Ishikawa (cell line): ENCODE measurements around the gene TNFRSF19.

Experiments used
- CEBPB ChIP-seq: IDR thresholded peaks from 2 replicates; pipeline ENCODE4 v1.6.1; 2012
- CREB1 ChIP-seq: IDR thresholded peaks from 2 replicates; pipeline ENCODE4 v1.6.1; 2012; ENCODE audit warnings: low read depth
- EGR1 ChIP-seq: IDR thresholded peaks from 2 replicates; pipeline ENCODE4 v1.6.1; 2012
- EP300 ChIP-seq: IDR thresholded peaks from 2 replicates; pipeline ENCODE4 v1.6.1; 2012; ENCODE audit warnings: borderline replicate concordance
- FOXM1 ChIP-seq: IDR thresholded peaks from 2 replicates; pipeline ENCODE4 v1.6.1; 2012; ENCODE audit warnings: low read depth, borderline replicate concordance
- NFIC ChIP-seq: IDR thresholded peaks from 2 replicates; pipeline ENCODE4 v1.6.1; 2012
- RAD21 ChIP-seq: IDR thresholded peaks from 2 replicates; pipeline ENCODE4 v1.6.1; 2012; ENCODE audit warnings: low read depth
- TAF1 ChIP-seq: IDR thresholded peaks from 2 replicates; pipeline ENCODE4 v1.6.1; 2012; ENCODE audit warnings: low read depth, mild to moderate bottlenecking
- TCF12 ChIP-seq: IDR thresholded peaks from 2 replicates; pipeline ENCODE4 v1.6.1; 2012; ENCODE audit warnings: low read depth
- TEAD4 ChIP-seq: IDR thresholded peaks from 2 replicates; pipeline ENCODE4 v1.6.1; 2012
- YY1 ChIP-seq: IDR thresholded peaks from 2 replicates; pipeline ENCODE4 v1.6.1; 2012; ENCODE audit warnings: low read depth
- ZBTB7A ChIP-seq: IDR thresholded peaks from 2 replicates; pipeline ENCODE4 v1.6.1; 2012; ENCODE audit warnings: low read depth
- TF ChIP-seq, protein P1 (sequence below): IDR thresholded peaks from 2 replicates; pipeline ENCODE4 v1.6.1; 2012; ENCODE audit warnings: low read depth, mild to moderate bottlenecking
- TF ChIP-seq, protein P2 (sequence below): IDR thresholded peaks from 2 replicates; pipeline ENCODE4 v1.6.1; 2012
- TF ChIP-seq, protein P3 (sequence below): IDR thresholded peaks from 2 replicates; pipeline ENCODE4 v1.6.1; 2012

The TNFRSF19 gene, protein sequence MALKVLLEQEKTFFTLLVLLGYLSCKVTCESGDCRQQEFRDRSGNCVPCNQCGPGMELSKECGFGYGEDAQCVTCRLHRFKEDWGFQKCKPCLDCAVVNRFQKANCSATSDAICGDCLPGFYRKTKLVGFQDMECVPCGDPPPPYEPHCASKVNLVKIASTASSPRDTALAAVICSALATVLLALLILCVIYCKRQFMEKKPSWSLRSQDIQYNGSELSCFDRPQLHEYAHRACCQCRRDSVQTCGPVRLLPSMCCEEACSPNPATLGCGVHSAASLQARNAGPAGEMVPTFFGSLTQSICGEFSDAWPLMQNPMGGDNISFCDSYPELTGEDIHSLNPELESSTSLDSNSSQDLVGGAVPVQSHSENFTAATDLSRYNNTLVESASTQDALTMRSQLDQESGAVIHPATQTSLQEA

GRCh38 chr13:23570099-23570920, at the start of gene TNFRSF19:
TSS of gene TNFRSF19 (plus strand) at chr13:23570412. CDS start at chr13:23590184, 19,772 bp downstream.
- TF ChIP-seq EGR1 (no peak), CREB1 (no peak), FOXM1 (no peak), EP300 (no peak), TCF12 (no peak), RAD21 (no peak), ZBTB7A (no peak), YY1 (no peak), NFIC (no peak)
- TF ChIP-seq, protein P1, sequence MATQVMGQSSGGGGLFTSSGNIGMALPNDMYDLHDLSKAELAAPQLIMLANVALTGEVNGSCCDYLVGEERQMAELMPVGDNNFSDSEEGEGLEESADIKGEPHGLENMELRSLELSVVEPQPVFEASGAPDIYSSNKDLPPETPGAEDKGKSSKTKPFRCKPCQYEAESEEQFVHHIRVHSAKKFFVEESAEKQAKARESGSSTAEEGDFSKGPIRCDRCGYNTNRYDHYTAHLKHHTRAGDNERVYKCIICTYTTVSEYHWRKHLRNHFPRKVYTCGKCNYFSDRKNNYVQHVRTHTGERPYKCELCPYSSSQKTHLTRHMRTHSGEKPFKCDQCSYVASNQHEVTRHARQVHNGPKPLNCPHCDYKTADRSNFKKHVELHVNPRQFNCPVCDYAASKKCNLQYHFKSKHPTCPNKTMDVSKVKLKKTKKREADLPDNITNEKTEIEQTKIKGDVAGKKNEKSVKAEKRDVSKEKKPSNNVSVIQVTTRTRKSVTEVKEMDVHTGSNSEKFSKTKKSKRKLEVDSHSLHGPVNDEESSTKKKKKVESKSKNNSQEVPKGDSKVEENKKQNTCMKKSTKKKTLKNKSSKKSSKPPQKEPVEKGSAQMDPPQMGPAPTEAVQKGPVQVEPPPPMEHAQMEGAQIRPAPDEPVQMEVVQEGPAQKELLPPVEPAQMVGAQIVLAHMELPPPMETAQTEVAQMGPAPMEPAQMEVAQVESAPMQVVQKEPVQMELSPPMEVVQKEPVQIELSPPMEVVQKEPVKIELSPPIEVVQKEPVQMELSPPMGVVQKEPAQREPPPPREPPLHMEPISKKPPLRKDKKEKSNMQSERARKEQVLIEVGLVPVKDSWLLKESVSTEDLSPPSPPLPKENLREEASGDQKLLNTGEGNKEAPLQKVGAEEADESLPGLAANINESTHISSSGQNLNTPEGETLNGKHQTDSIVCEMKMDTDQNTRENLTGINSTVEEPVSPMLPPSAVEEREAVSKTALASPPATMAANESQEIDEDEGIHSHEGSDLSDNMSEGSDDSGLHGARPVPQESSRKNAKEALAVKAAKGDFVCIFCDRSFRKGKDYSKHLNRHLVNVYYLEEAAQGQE: no peak
- TF ChIP-seq, protein P2, sequence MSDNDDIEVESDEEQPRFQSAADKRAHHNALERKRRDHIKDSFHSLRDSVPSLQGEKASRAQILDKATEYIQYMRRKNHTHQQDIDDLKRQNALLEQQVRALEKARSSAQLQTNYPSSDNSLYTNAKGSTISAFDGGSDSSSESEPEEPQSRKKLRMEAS: no peak

- no peak for TF ChIP-seq NFIC
- TF ChIP-seq ZBTB7A: no peak
- TF ChIP-seq, protein P3, sequence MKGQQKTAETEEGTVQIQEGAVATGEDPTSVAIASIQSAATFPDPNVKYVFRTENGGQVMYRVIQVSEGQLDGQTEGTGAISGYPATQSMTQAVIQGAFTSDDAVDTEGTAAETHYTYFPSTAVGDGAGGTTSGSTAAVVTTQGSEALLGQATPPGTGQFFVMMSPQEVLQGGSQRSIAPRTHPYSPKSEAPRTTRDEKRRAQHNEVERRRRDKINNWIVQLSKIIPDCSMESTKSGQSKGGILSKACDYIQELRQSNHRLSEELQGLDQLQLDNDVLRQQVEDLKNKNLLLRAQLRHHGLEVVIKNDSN: no peak
- no peak for TF ChIP-seq EGR1
- TF ChIP-seq CEBPB: no peak
- TF ChIP-seq, protein P1: no peak
- no peak for TF ChIP-seq CREB1
- no peak for TF ChIP-seq YY1
- TF ChIP-seq TAF1: no peak
These were observed 38.8 kb upstream of the TNFRSF19 start for GRCh38 chr13:23531446-23531845.

- no peak for TF ChIP-seq ZBTB7A
- TF ChIP-seq EGR1: no peak
- TF ChIP-seq TCF12: no peak
These were observed 36.1 kb upstream of the TNFRSF19 start for GRCh38 chr13:23534090-23534489.

DNA sequence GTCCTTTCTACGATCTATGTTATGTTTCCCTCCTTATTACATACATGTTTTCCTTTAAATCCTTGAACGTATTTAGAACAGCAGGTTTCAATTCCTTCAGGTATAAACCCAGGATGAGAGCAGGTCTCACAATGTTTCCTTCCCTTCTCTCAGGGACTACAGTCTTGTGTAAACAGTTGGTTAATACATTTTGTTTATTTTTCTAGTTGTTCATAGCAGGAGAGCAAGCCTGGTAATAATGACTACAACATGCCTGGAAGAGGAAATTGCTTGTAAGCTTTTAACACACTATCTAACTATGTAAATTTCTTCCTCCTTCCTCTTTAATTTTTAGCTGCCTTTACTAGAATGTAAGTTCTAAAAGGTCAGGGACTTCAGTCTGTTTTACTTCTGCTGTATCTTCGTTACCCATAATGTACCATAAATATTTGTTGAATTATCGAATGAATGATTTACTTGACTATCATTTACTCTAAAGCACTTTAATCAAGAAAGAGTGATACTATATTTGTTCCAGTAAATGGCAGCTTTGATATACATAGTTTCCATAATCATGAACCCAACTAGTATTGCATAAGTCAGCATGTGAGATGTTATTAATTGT, 28.9 kb upstream of the TNFRSF19 start:
- TF ChIP-seq, protein P3: no peak
- TF ChIP-seq CEBPB: no peak
- no peak for TF ChIP-seq TAF1
- TF ChIP-seq ZBTB7A: no peak
- no peak for TF ChIP-seq RAD21

GRCh38 chr13:23544668-23545067, 25.5 kb upstream of the TNFRSF19 start:
- no peak for TF ChIP-seq TAF1
- no peak for TF ChIP-seq ZBTB7A
- no peak for TF ChIP-seq CREB1
- TF ChIP-seq, protein P1: no peak
- no peak for TF ChIP-seq FOXM1
- TF ChIP-seq TEAD4: no peak
- TF ChIP-seq, protein P3: no peak
- no peak for TF ChIP-seq TCF12
- TF ChIP-seq CEBPB: no peak
- no peak for TF ChIP-seq EGR1
- no peak for TF ChIP-seq NFIC
- TF ChIP-seq, protein P2: no peak
- TF ChIP-seq EP300: no peak
